GM10266 (cell line): ENCODE measurements around the gene SGCG.

Source experiments
- DNase-seq: peaks from one replicate; pipeline ENCODE4 v3.0.0; 2012; ENCODE audit errors: extremely low spot score
- TF ChIP-seq, protein P1 (sequence below): IDR thresholded peaks from 2 replicates; pipeline ENCODE4 v1.5.1; 2012; ENCODE audit warnings: mild to moderate bottlenecking, low read depth; ENCODE audit not compliant: control insufficient read depth, insufficient read depth; ENCODE audit errors: missing control alignments

The SGCG gene

DNA sequence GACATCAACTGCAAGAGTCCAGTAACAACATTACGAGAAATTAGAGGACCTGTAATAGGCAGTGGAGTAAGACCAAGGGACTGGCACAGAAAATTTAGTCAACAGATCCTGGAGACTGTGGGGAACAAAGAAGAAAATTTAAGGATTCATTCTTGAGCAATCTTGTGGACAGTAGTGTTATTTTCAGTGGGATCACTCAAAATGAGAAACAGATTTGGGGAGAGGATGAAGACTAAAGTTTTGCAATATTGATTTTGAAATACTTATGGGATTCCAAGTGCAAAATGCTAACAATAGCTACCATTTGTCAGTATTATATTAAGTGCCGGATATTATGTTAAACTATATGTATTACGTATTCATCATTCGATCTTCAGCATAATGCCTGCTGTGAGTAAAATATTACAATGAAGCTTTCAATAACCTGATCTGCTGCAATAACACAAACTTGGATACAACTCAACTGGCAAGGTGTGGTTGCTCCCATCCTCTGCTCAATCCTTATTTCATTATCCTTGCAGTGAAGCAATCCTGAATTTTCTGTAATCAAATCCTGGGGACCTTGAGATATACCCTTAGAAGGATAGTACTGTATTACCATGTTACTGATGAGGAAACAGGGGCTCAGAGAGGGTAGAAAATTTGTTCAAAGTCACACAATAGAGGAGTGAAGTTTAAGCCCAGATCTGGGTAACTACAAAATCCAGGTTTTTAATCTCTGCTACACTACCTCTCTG, 168.6 kb downstream of the SGCG start:
- no peak for DNase-seq
- TF ChIP-seq, protein P1, sequence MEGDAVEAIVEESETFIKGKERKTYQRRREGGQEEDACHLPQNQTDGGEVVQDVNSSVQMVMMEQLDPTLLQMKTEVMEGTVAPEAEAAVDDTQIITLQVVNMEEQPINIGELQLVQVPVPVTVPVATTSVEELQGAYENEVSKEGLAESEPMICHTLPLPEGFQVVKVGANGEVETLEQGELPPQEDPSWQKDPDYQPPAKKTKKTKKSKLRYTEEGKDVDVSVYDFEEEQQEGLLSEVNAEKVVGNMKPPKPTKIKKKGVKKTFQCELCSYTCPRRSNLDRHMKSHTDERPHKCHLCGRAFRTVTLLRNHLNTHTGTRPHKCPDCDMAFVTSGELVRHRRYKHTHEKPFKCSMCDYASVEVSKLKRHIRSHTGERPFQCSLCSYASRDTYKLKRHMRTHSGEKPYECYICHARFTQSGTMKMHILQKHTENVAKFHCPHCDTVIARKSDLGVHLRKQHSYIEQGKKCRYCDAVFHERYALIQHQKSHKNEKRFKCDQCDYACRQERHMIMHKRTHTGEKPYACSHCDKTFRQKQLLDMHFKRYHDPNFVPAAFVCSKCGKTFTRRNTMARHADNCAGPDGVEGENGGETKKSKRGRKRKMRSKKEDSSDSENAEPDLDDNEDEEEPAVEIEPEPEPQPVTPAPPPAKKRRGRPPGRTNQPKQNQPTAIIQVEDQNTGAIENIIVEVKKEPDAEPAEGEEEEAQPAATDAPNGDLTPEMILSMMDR, result no peak

DNA sequence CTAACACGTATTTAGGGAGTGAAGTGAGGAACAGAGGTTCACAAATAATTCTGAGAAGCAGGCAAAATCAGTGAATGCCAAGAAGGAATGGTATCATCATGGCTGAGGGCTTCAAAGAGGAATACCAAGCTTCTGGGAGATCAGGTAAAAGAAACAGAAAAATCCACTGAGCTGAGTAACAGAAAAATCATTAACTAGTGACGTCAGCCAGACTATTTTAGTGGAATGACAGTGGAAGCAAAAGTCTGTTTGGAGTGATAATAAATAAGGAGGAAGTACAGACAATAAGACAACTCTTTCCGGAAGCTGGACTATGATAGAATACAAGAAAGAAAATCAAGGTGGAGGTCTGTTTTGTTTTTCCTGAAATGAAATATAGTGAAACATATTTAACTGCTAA, 169.2 kb downstream of the SGCG start:
- DNase-seq, result no peak
- TF ChIP-seq, protein P1, result no peak

DNA sequence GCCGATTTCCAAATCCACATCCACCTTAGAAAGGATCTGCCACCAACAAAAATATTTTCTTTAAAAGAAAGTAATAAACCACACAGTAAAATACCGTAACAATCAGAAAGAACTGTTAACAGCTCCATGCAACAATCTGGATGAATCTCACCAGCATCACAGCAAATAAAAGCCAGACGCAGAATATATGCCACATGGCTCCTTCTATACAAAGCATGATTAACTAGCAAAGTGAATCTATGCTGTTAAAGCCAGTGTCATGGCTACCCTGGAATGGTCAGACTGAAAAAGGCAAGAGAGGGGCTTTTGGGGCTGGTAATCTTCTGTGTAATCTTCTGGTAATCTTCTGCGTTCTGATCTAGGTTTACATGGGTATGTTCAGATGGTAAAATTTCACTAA, 171.4 kb downstream of the SGCG start:
- DNase-seq, result no peak
- TF ChIP-seq, protein P1, result no peak

DNA sequence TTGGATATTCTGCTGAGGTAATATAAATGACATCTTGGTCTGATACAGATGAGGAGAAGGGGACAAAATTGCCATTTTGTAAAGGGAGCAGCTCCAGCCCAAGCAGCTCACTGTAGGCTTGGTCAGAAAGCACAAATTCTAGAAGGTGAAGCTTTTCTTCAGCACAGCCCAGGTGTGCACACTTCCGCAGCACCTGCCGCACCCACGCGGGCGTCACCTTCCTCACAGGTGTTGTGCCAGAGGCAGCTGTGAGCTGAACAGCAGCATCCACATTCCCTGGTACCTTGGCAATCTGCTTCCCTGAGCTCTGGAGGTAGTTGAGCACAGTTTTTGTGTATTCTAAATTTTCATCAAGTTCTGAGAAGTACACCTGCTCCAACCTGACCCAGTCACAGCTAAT, 173.7 kb downstream of the SGCG start:
- TF ChIP-seq, protein P1, result no peak
- DNase-seq, result no peak

DNA sequence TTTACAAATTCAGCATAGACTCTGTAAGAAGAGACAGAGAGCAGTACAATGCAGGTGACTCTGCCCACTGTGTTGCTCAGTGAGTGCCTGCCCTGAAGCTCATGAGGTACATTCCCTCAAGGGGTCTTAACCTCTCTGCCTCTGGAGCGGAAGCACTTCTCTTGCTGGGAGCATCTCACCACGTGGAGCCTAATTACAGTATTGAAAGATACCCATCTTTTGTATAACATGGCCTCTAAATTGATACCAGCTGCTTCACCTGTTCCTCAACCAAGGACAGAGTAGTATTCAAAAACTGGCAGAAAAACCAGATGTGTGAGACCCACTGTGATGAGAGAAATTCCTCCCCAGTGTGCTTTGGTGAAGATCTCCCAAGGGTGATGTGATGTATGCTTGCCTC, 175.6 kb downstream of the SGCG start:
- TF ChIP-seq, protein P1, result no peak
- DNase-seq, result no peak

DNA sequence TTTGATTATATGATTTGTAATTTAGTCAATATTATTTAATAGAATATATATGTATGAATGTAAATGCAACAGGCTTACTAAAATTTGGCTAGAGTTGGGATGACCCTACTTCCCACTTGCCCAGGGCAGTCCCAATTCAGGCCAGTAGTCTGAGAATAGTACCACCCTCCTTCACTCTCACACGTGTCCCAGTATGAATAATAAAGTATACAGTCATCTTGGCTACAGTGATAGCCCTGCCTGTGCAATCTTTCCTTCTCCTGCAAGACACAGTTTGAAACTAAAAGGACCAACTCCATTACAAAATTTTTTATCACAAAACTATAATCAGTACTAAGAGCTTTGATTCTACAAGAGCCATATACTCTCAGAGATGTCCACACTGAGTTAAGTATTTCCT, 176.6 kb downstream of the SGCG start:
- TF ChIP-seq, protein P1, result no peak
- no peak for DNase-seq

- DNase-seq, result no peak
- TF ChIP-seq, protein P1, result no peak
Observed at GRCh38 chr13:23359882-23360281, 179.1 kb downstream of the SGCG start.
